ENCODE results near the gene CD9. TPM values are rescaled to one million over a fixed set of nuclear protein-coding genes. Genes with fewer than 3 reads are reported as not detected.

CD9 gene
- polyA plus RNA-seq, 4 donors, result 46.2 to 296 (median 139) TPM

GRCh38 chr12:6192604-6193380, 7.4 kb upstream of the CD9 start:
- no peak for DNase-seq
- Histone ChIP-seq H3K36me3 (ENCODE audit: control insufficient read depth in 3 of 3, insufficient read depth in 2 of 3, low read depth in 1 of 3, low read length in 3 of 3) (no peaks in the 10 kb centered on the region), H3K4me3 (ENCODE audit: low read depth in 1 of 3, low read length in 3 of 3) (no peak overlapping the region), H3K27ac (ENCODE audit: low read depth in 1 of 3, low read length in 2 of 3) (no peak overlapping the region), H3K27me3 (ENCODE audit: control insufficient read depth in 3 of 3, insufficient read depth in 3 of 3, low read length in 3 of 3) (no peaks in the 10 kb centered on the region), H3K4me1 (ENCODE audit: control insufficient read depth in 3 of 3, insufficient read depth in 2 of 3, low read depth in 1 of 3, low read length in 2 of 3) (peaks cover 5 to 37% (median 6%) of the 10 kb centered on the region in 3 donors), H3K9me3 (ENCODE audit: control insufficient read depth in 2 of 2, insufficient read depth in 1 of 2, low read depth in 1 of 2, low read length in 1 of 2) (no peaks in the 10 kb centered on the region)
- FAIRE-seq, result no peak
- WGBS, 3 donors, result 79 to 87% (median 86%) methylated on average over 11 to 13 of the region's 13 CpGs

GRCh38 chr12:6193853-6194815, 6.1 kb upstream of the CD9 start:
- peak; percentile 80 to 91 for DNase-seq
- no peaks in the 10 kb centered on the region for H3K36me3 ChIP-seq (ENCODE audit: control insufficient read depth in 3 of 3, insufficient read depth in 2 of 3, low read depth in 1 of 3, low read length in 3 of 3)
- peaks cover 5 to 51% (median 6%) of the 10 kb centered on the region in 3 donors for H3K4me1 ChIP-seq (ENCODE audit: control insufficient read depth in 3 of 3, insufficient read depth in 2 of 3, low read depth in 1 of 3, low read length in 2 of 3)
- H3K27me3 ChIP-seq (ENCODE audit: control insufficient read depth in 3 of 3, insufficient read depth in 3 of 3, low read length in 3 of 3), result no peaks in the 10 kb centered on the region
- H3K27ac ChIP-seq (ENCODE audit: low read depth in 1 of 3, low read length in 2 of 3), result peak overlapping the region in 1 of 3 donors; percentile 62
- no peak overlapping the region for H3K4me3 ChIP-seq (ENCODE audit: low read depth in 1 of 3, low read length in 3 of 3)
- H3K9me3 ChIP-seq (ENCODE audit: control insufficient read depth in 2 of 2, insufficient read depth in 1 of 2, low read depth in 1 of 2, low read length in 1 of 2), result no peaks in the 10 kb centered on the region
- no peak for FAIRE-seq
- WGBS, 3 donors, result 57 to 69% (median 60%) methylated on average over 19 of the region's 19 CpGs

DNA sequence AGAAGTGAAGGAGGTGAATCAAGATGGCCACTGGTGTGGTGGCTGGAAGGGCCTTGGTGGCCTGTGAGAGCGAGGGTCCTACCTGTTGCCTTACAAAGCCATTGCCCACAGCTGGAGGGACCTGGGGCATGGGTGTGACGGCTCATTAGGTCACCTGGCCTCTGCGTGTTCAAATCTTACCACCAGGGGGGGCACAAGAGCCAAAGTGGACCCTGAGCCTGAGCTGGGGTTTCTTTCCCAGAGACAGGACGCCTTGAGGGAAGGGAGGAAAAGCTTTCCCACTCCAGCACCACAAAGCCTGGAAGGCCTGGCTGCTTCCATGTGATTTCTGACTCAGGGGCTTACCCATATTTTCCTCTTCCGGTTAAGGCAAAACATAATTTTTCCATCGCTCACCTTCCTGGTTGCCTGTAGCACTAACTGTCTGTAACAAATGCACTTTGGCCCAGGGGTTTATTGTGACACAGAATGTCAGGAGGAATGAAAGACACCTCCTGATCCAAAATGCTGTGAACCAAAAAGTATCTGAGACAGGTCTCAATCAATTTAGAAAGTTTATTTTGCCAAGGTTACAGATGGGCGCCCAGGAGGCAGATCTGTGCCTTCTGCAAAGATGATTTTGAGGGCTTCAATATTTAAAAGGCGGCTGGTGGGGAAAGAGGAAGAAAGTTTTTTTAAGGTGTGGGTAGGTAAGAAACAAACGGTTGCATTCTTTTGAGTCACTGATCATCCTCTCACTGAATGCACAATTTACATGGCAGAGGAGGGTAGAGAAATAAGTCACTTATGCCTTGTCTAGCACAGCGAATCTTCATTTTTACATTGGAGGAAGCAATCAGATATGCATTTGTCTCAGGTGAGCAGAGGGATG, 4.3 kb upstream of the CD9 start:
- Histone ChIP-seq H3K4me3 (ENCODE audit: low read depth in 1 of 3, low read length in 3 of 3) (no peak overlapping the region), H3K27ac (ENCODE audit: low read depth in 1 of 3, low read length in 2 of 3) (peak overlapping the region; percentile 66 to 87 (median 82)), H3K9me3 (ENCODE audit: control insufficient read depth in 2 of 2, insufficient read depth in 1 of 2, low read depth in 1 of 2, low read length in 1 of 2) (no peaks in the 10 kb centered on the region), H3K4me1 (ENCODE audit: control insufficient read depth in 3 of 3, insufficient read depth in 2 of 3, low read depth in 1 of 3, low read length in 2 of 3) (peaks cover 5 to 59% (median 6%) of the 10 kb centered on the region in 3 donors), H3K36me3 (ENCODE audit: control insufficient read depth in 3 of 3, insufficient read depth in 2 of 3, low read depth in 1 of 3, low read length in 3 of 3) (no peaks in the 10 kb centered on the region), H3K27me3 (ENCODE audit: control insufficient read depth in 3 of 3, insufficient read depth in 3 of 3, low read length in 3 of 3) (peaks cover 0 to 3% (median 0%) of the 10 kb centered on the region in 3 donors)
- 23 to 36% (median 29%) methylated on average over 10 of the region's 10 CpGs for WGBS, 3 donors
- DNase-seq (peak; percentile 91 to 94), FAIRE-seq (no peak)

- Histone ChIP-seq H3K9me3 (ENCODE audit: control insufficient read depth in 2 of 2, insufficient read depth in 1 of 2, low read depth in 1 of 2, low read length in 1 of 2) (no peaks in the 10 kb centered on the region), H3K27ac (ENCODE audit: low read depth in 1 of 3, low read length in 2 of 3) (peak overlapping the region in 1 of 3 donors; percentile 93), H3K4me3 (ENCODE audit: low read depth in 1 of 3, low read length in 3 of 3) (no peak overlapping the region), H3K4me1 (ENCODE audit: control insufficient read depth in 3 of 3, insufficient read depth in 2 of 3, low read depth in 1 of 3, low read length in 2 of 3) (peaks cover 5 to 76% (median 6%) of the 10 kb centered on the region in 3 donors), H3K27me3 (ENCODE audit: control insufficient read depth in 3 of 3, insufficient read depth in 3 of 3, low read length in 3 of 3) (peaks cover 0 to 4% (median 0%) of the 10 kb centered on the region in 3 donors), H3K36me3 (ENCODE audit: control insufficient read depth in 3 of 3, insufficient read depth in 2 of 3, low read depth in 1 of 3, low read length in 3 of 3) (peaks cover 0 to 6% (median 0%) of the 10 kb centered on the region in 3 donors)
- 45 to 66% (median 65%) methylated on average over 7 of the region's 7 CpGs for WGBS, 3 donors
- DNase-seq (peak in 1 of 2 donors; percentile 75), FAIRE-seq (no peak)
Observed at GRCh38 chr12:6198051-6198450, 2.1 kb upstream of the CD9 start.

GRCh38 chr12:6198556-6198955, 1.6 kb upstream of the CD9 start:
- Histone ChIP-seq H3K27ac (ENCODE audit: low read depth in 1 of 3, low read length in 2 of 3) (peak overlapping the region in 1 of 3 donors; percentile 93), H3K4me1 (ENCODE audit: control insufficient read depth in 3 of 3, insufficient read depth in 2 of 3, low read depth in 1 of 3, low read length in 2 of 3) (peaks cover 5 to 77% (median 6%) of the 10 kb centered on the region in 3 donors), H3K4me3 (ENCODE audit: low read depth in 1 of 3, low read length in 3 of 3) (no peak overlapping the region), H3K27me3 (ENCODE audit: control insufficient read depth in 3 of 3, insufficient read depth in 3 of 3, low read length in 3 of 3) (peaks cover 0 to 4% (median 0%) of the 10 kb centered on the region in 3 donors), H3K9me3 (ENCODE audit: control insufficient read depth in 2 of 2, insufficient read depth in 1 of 2, low read depth in 1 of 2, low read length in 1 of 2) (no peaks in the 10 kb centered on the region), H3K36me3 (ENCODE audit: control insufficient read depth in 3 of 3, insufficient read depth in 2 of 3, low read depth in 1 of 3, low read length in 3 of 3) (peaks cover 0 to 11% (median 0%) of the 10 kb centered on the region in 3 donors)
- FAIRE-seq, result no peak
- DNase-seq, result peak in 1 of 2 donors; percentile 87
- WGBS, 3 donors, result 52 to 81% (median 67%) methylated on average over 6 of the region's 6 CpGs

DNA sequence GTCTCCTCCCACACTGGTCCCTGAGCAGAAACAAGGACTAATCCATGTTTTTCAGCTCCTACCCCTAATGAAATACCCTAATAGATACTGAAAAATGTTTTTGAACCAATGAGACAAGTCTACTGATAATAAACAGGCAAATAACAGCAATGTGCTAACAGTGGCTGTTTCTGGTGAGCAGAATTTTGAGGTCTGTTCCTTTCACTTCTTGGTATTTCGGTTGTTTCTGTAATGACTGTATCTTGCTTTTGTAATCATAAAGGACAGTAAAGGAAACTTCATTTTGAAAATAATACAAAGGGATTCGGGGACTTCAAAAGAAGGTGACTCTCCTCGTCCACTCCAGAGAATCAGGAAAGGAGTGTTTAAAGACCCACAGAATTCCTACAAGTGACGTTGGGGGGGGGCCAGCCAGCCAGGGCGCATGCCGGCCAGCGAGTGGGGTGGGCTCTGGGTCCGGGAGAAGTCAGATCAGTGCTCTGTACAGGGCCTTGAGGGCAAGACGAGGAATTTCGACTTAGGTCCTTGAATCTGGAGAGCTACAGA, 1.1 kb upstream of the CD9 start:
- Histone ChIP-seq H3K4me3 (ENCODE audit: low read depth in 1 of 3, low read length in 3 of 3) (peak overlapping the region in 1 of 3 donors; percentile 42), H3K27me3 (ENCODE audit: control insufficient read depth in 3 of 3, insufficient read depth in 3 of 3, low read length in 3 of 3) (peaks cover 0 to 4% (median 0%) of the 10 kb centered on the region in 3 donors), H3K4me1 (ENCODE audit: control insufficient read depth in 3 of 3, insufficient read depth in 2 of 3, low read depth in 1 of 3, low read length in 2 of 3) (peaks cover 5 to 73% (median 6%) of the 10 kb centered on the region in 3 donors), H3K9me3 (ENCODE audit: control insufficient read depth in 2 of 2, insufficient read depth in 1 of 2, low read depth in 1 of 2, low read length in 1 of 2) (no peaks in the 10 kb centered on the region), H3K27ac (ENCODE audit: low read depth in 1 of 3, low read length in 2 of 3) (peak overlapping the region; percentile 35 to 93 (median 83)), H3K36me3 (ENCODE audit: control insufficient read depth in 3 of 3, insufficient read depth in 2 of 3, low read depth in 1 of 3, low read length in 3 of 3) (peaks cover 0 to 14% (median 0%) of the 10 kb centered on the region in 3 donors)
- WGBS, 3 donors, result 47 to 53% (median 50%) methylated on average over 10 of the region's 10 CpGs
- FAIRE-seq (no peak), DNase-seq (no peak)

DNA sequence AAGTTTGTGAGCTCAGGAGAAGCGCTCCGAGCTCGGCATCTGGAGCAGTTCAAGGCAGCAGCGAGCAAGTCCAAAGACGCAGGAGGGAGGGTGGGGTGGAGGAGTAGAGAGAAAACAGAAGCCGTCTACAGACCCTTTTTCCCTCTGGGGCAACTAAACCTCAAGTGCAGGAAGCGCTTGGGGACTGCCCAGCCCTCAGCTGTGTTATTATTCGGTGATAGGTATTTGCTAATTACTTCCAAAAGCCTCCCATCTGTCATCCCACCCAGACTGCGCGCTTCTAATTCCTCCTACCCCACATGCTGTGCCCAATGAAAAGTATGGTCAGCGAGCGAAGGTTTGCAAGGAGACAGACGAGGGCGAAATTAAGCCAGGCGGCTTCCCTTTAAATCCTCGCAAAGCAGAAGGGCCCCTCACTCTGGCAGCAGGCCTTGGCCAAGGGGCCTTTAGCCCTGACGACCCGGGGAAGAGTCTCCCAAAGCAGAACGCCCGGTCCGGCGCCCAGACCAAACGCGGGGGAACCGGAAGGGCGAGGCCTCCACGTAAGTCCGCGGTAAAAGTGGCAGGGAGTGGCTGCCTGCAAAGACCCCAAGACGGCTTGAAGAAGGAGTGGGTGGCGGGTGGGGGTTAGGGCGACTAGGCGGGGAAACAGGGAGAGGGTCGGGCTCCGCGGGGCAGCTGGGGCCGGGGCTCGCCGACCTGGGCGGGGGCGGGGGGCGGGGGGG, 507 bp upstream of the CD9 start:
- H3K4me1 ChIP-seq (ENCODE audit: control insufficient read depth in 3 of 3, insufficient read depth in 2 of 3, low read depth in 1 of 3, low read length in 2 of 3), result peaks cover 5 to 74% (median 9%) of the 10 kb centered on the region in 3 donors
- peak overlapping the region; percentile 35 to 93 (median 83) for H3K27ac ChIP-seq (ENCODE audit: low read depth in 1 of 3, low read length in 2 of 3)

More for the DNA sequence above, 507 bp upstream of the CD9 start:
- FAIRE-seq, result no peak
- Histone ChIP-seq H3K4me3 (ENCODE audit: low read depth in 1 of 3, low read length in 3 of 3) (peak overlapping the region; percentile 42 to 82 (median 76)), H3K36me3 (ENCODE audit: control insufficient read depth in 3 of 3, insufficient read depth in 2 of 3, low read depth in 1 of 3, low read length in 3 of 3) (peaks cover 0 to 14% (median 0%) of the 10 kb centered on the region in 3 donors), H3K27me3 (ENCODE audit: control insufficient read depth in 3 of 3, insufficient read depth in 3 of 3, low read length in 3 of 3) (peaks cover 0 to 4% (median 0%) of the 10 kb centered on the region in 3 donors), H3K9me3 (ENCODE audit: control insufficient read depth in 2 of 2, insufficient read depth in 1 of 2, low read depth in 1 of 2, low read length in 1 of 2) (no peaks in the 10 kb centered on the region)
- peak; percentile 46 to 79 for DNase-seq
- 10 to 15% (median 14%) methylated on average over 31 to 40 of the region's 42 CpGs for WGBS, 3 donors

Data from small intestine (tissue), 7 donors.